ENCODE data around the gene FAM118B.
"Not testable (repeated sequence)": the region's sequence is repeated elsewhere in the genome, so short reads cannot be mapped to it uniquely, and the experiment has no call there.

The FAM118B gene

GRCh38 chr11:126277780-126278179, 66.2 kb downstream of the FAM118B start:
- no peak for DNase-seq

GRCh38 chr11:126279191-126279590, 67.6 kb downstream of the FAM118B start:
- DNase-seq: no peak

GRCh38 chr11:126280595-126280994, 69.0 kb downstream of the FAM118B start:
- no peak for DNase-seq

- DNase-seq: no peak
These were observed 69.7 kb downstream of the FAM118B start for GRCh38 chr11:126281245-126281644.

GRCh38 chr11:126281666-126282175, 70.1 kb downstream of the FAM118B start:
- no peak for DNase-seq

GRCh38 chr11:126282361-126282735, 70.8 kb downstream of the FAM118B start:
- DNase-seq: peak; percentile 37

GRCh38 chr11:126282736-126283591, 71.4 kb downstream of the FAM118B start, which contains the start of gene TIRAP:
Gene TIRAP, plus strand, starts transcription at chr11:126283093. Its CDS starts 7,802 bp downstream, at chr11:126290895.
- peak; percentile 74 for DNase-seq

- peak; percentile 79 for DNase-seq
These were observed 73.2 kb downstream of the FAM118B start for GRCh38 chr11:126284829-126285228.

- no peak for DNase-seq
These were observed 76.7 kb downstream of the FAM118B start for GRCh38 chr11:126288237-126288636.

GRCh38 chr11:126290887-126291286, 79.3 kb downstream of the FAM118B start:
- no peak for DNase-seq

- DNase-seq: no peak
These were observed 82.1 kb downstream of the FAM118B start for GRCh38 chr11:126293726-126294125.

- no peak for DNase-seq
These were observed 85.4 kb downstream of the FAM118B start for GRCh38 chr11:126297004-126297403.

- peak; percentile 86 for DNase-seq
These were observed 92.3 kb downstream of the FAM118B start, which contains the start of gene DCPS for GRCh38 chr11:126303623-126304456. Gene DCPS, plus strand, starts transcription at chr11:126304060. Its CDS starts 21 bp downstream, at chr11:126304081.

- DNase-seq: no peak
These were observed 93.0 kb downstream of the FAM118B start for GRCh38 chr11:126304457-126305075.

GRCh38 chr11:126305699-126306098, 94.1 kb downstream of the FAM118B start:
- no peak for DNase-seq

GRCh38 chr11:126307706-126308105, 96.1 kb downstream of the FAM118B start:
- DNase-seq: no peak

GRCh38 chr11:126308271-126308671, 96.7 kb downstream of the FAM118B start:
- no peak for DNase-seq

- DNase-seq: not testable (repeated sequence)
These were observed 97.2 kb downstream of the FAM118B start for GRCh38 chr11:126308771-126309170.

GRCh38 chr11:126310200-126310991, 98.8 kb downstream of the FAM118B start:
- DNase-seq: peak; percentile 20

- DNase-seq: no peak
These were observed 99.4 kb downstream of the FAM118B start for GRCh38 chr11:126310992-126311310.

GRCh38 chr11:126311401-126312291, 100.1 kb downstream of the FAM118B start:
- DNase-seq: no peak

Data from central memory CD4-positive, alpha-beta T cell (primary cell).